Activated CD4-positive, alpha-beta T cell treated with anti-CD3 and anti-CD28 coated beads, Interleukin-2, amount 50 U/mL, for 16 hours (primary cell): ENCODE data around the gene MAP3K20.
A peak's percentile ranks its signal among the peaks of the same experiment; 100 is the strongest.
"Not testable (repeated sequence)": the region's sequence is repeated elsewhere in the genome, so short reads cannot be mapped to it uniquely, and the experiment has no call there.

Source experiments
- DNase-seq: peaks from one replicate; pipeline ENCODE4 v3.0.0-alpha.2; 2020

MAP3K20 gene

GRCh38 chr2:173239644-173240043 is 164.0 kb downstream of the MAP3K20 start:
- DNase-seq: peak; percentile 89

DNA sequence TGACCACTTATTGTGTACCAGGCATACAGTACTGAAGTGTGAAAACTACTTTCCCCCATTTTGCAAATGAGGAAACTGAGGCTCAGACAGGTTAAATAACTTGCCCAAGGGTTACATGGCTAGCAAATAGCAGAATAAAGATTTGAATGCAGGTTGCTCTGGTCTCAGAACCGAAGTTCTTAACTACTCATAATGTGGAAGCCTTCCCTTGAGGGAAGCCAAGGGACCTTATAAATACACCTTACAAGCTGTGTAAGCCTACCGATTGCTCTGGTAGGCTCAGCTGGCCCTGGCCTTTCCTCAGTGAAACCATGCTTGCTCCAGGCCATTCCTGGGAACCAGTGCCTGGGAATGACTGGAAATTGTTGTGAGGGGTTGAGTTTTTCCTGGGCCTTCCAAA is 164.4 kb downstream of the MAP3K20 start:
- DNase-seq: peak; percentile 19

- no peak for DNase-seq
Measured at GRCh38 chr2:173241643-173242042, 166.0 kb downstream of the MAP3K20 start.

- DNase-seq: no peak
Measured at GRCh38 chr2:173247156-173247555, 171.5 kb downstream of the MAP3K20 start.

GRCh38 chr2:173248381-173248780 is 172.7 kb downstream of the MAP3K20 start:
- DNase-seq: no peak

DNA sequence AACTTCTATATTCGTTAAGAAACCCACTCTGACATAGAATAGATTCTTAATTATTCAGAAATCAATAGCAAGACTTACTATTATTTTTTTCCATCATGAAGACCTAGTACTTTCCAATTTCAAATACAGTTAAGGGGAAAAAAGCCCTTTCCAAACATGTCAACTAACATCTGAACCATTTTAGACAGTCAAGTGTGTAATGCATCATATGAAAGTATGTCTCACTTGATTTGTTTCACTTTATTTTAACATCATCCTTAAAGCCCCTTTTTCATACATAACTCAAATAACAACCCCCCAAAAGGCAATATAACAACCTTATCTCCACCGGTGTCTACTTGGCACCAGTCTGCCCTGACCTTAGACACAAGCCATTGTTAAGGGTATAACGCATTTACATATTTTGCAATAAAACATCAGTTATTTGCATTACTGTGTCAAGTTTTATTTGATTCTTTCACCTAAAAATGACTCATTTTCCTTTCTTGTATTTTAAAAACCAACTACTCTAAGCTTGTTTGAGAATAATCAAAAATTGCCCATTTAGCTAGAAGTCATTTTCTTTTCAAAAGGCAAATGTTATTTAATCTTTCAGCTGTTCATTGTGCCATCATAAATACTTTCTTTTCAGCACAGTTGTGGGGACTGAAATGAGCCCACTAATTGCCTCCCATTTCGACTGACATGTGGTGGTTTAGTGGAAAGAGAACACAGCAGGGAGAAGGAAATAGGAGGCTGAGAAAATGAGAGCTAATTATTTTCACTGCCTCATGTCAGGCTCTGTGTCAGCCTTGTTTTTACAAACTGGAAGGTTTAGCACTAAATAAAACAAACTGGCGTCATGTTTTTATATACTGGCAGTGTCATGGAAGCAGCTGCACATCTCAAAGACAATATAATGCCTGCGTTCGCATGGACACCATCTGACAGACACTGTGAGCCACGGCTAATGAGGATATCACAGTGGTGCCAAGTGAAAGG is 174.3 kb downstream of the MAP3K20 start:
- DNase-seq: no peak

DNA sequence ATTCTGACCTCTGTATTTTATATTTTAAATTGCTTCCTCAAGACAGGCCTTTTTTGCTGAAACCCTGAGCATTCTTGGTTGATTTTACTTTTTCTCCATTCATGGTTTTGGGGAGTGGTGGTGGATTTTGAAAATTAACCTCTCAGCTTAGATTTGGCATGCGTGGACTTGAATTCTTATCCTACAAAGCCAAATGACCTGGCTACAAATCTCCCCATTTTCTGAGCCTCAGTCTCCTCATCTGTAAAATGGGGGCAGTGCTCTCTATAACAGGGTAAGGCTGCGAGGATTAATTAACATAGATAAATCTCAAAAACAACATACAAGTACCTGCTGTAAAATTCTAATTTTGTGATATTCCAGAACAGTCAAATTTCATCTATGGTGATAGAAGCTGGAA is 175.6 kb downstream of the MAP3K20 start:
- DNase-seq: no peak

DNA sequence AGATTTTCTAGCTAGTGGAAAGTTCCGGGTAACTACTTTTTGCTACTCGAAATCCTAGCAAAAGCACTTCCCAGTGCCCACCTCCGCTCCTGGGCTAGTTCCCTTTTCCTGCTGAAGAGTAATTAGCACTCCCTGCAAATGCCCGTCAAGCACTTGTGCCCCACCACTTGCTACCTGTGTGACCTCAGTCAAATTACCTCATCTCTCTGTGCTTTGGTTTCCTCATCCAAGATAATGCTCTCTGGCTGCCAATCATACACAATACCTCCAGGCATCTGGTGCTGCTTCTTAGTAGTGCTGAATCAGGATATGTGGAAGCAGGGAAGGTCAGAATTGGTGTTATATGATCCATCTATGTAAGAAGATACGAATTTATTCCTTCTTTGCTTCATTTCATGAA is 176.9 kb downstream of the MAP3K20 start:
- DNase-seq: no peak

GRCh38 chr2:173254659-173255058 is 179.0 kb downstream of the MAP3K20 start:
- DNase-seq: no peak

- no peak for DNase-seq
Measured at GRCh38 chr2:173258701-173259100, 183.1 kb downstream of the MAP3K20 start.

DNA sequence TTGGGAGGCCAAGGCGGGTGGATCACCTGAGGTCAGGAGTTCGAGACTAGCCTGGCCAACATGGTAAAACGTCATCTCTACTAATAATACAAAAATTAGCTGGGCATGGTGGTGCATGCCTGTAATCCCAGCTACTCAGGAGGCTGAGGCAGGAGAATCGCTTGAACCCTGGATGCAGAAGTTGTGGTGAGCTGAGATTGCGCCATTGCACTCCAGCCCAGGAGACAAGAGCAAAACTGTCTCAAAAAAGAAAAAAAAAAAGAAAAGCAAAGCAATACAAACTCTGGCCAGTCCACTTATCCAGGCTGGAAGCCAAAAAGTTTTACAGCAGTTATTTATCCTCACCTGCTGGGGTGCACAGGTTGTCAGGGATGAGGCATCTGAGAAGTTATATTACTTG is 186.7 kb downstream of the MAP3K20 start:
- not testable (repeated sequence) for DNase-seq

- DNase-seq: no peak
Measured at GRCh38 chr2:173264151-173264550, 188.5 kb downstream of the MAP3K20 start.

DNA sequence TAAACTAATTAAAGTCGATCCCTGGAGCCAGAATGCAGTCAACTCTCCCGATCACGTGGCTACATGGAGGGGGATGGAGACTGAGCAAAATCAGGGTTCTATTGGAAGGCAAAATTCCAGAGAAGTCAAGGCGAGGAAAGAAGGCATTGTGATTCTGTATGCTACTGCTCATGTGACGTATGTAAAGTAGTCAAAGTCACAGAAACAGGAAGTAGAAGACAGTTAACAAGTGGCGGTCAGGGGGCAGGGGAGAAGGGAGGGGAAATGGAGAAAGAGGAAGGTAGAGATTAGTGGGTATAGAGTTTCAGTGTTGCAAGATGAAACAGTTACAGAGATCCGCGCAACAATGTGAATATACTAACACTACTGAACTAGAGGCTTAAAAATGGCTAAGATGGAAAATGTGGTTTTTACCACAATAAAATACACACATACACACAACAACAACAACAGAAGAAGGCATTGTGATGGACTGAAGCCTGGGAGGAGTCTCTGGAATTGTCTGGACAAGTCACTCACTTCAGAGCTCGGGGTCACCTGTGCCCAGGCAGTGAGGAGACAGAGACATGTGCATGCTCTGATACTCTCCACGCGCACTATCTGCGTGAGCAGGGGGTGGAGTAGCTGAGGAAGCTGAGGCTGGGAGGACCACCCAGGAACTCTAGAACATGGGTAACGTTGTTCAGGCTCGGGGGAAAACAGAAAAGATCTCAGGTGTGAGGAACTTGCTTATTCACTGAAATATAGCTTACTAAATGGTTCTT is 189.1 kb downstream of the MAP3K20 start:
- DNase-seq: peak; percentile 75

GRCh38 chr2:173271135-173271534 is 195.5 kb downstream of the MAP3K20 start:
- no peak for DNase-seq

DNA sequence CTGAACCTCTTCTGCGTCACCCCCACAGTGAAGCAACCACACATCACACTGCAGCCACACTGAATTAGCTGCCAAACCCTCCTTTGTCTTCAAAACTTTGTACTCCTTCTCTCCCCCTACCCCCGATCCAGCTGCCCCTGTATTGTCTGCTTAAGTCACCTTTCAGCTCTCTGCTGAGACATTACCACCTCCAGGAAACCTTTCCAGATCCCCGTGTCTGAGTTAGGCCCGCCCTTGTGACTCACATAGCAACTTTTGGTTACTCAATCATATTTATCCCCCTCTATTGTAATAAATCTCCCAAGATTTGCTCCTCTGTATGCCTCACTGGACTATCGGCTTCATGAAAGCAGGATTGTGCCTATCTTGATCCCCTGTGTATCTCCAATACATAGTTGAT is 196.2 kb downstream of the MAP3K20 start:
- no peak for DNase-seq

DNA sequence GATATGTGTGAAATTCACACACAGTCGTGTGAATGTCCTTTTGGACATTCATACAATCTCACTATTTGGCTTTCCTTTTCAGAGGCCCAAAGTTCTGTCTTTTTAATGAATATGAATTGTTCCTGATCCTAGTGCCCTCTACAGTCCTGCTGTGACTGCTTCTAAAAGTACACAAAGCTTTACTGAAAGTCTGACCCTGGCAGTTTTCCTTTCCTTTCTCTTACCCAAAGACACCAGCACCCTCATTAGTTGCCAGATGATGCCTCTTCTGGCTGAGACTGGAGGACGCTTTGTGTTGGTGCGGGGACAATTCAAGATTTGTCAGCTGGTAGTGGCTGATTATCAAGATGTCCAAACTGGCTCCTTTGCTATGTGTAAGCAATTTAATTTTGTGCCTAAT is 197.2 kb downstream of the MAP3K20 start:
- no peak for DNase-seq

DNA sequence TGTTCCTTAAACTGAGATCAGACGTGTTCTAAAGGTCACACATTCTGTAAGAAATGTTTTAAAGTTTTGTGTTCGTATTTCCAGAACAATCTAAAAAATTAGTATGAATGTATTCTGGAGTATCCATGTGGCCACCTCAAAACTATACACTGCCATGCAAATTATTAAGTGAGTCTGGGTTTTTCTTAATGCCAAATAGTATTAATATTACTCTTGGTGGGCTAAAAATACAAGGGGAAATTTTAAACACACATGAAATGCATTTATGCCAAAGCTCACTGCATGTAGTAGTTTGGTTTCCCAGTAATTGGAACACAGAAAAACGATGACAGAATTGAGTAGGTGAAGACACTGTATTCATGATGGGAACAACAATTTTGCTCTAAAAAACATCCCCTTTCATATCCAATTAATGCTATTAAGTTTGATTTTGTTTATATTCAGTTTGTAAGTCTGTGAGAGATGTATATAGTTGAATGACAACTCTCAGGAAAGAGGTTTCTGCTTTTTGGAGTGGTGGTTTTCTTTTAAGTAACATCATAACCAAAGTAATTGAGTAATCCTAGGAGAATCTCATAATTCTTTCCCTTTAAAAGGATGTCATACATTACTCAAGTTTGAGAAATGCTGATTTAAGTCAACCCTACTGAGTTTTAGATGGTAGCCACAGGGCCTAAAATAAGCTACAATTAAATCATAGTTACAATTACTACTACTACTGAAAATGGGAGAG is 203.3 kb downstream of the MAP3K20 start:
- peak; percentile 66 for DNase-seq

DNA sequence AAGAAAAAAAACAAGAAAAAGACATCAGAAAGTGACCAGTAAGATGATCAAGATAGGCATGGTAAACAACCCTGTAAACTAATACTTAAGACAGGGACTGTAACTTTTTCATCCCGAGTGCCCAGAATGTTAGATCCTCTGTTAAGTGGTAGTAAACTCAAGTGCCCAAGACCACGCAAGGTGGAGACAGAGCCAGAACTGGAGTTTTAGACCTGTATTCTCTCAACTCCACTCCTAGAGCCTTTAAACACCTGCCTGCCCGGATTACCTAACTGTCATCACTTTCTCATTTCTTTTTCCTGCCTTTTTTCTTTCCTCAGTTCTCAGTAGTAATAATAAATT is 203.9 kb downstream of the MAP3K20 start:
- DNase-seq: no peak

GRCh38 chr2:173280853-173281252 is 205.2 kb downstream of the MAP3K20 start:
- no peak for DNase-seq

DNA sequence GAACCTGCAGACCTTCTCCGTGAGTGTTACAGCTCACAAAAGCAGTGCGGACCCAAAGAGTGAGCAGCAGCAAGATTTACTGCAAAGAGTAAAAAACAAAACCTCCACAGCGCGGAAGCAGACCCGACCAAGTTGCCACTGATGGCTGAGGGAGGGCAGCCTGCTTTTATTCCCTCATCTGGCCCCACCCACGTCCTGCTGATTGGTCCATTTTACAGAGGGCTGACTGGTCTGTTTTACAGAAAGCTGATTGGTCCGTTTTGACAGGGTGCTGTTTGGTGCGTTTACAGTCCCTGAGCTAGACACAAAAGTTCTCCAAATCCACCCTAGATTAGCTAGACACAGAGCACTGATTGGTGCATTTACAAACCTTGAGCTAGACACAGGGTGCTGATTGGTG is 206.3 kb downstream of the MAP3K20 start:
- DNase-seq: not testable (repeated sequence)

GRCh38 chr2:173282795-173283545 is 207.3 kb downstream of the MAP3K20 start:
- no peak for DNase-seq

- peak; percentile 82 for DNase-seq
Measured at GRCh38 chr2:173286153-173286809, 210.6 kb downstream of the MAP3K20 start.
